Ascending aorta (tissue), 2 donors: ENCODE results near the gene CTNNA2. TPM values are rescaled to one million over a fixed set of nuclear protein-coding genes. Genes with fewer than 3 reads are reported as not detected.

Experiments
- DNase-seq, 2 donors: peaks; one replicate each; pipeline ENCODE4 v3.0.0-alpha.2; 2019; ENCODE audit warnings: low spot score in 2 of 2
- H3K27ac ChIP-seq, 2 donors: fragments of 200-600 bp; sonication (generic); one replicate each; pipeline ENCODE4 v1.5.1; 2016 to 2017; ENCODE audit warnings: mild to moderate bottlenecking in 1 of 2
- H3K27me3 ChIP-seq: fragments of 200-600 bp; sonication (generic); one replicate; pipeline ENCODE4 v1.5.1; 2017
- H3K36me3 ChIP-seq, 2 donors: fragments of 200-600 bp; sonication (generic); one replicate each; pipeline ENCODE4 v1.5.1; 2016
- H3K4me1 ChIP-seq, 2 donors: fragments of 200-600 bp; sonication (generic); one replicate each; pipeline ENCODE4 v1.5.1; 2016 to 2017; ENCODE audit warnings: mild to moderate bottlenecking in 1 of 2
- H3K4me3 ChIP-seq, 2 donors: fragments of 200-600 bp; sonication (generic); one replicate each; pipeline ENCODE4 v1.5.1; 2016 to 2017; ENCODE audit warnings: mild to moderate bottlenecking in 1 of 2
- H3K9me3 ChIP-seq, 2 donors: fragments of 200-600 bp; sonication (generic); one replicate each; pipeline ENCODE4 v1.5.1; 2016
- intact Hi-C: fragments of 100-400 bp; cut with DNase I; formaldehyde crosslinking; loops from one replicate; pipeline ENCODE4 v1.15.1; 2023
- total RNA-seq: library from RNA; depleted of rRNA; stranded (reverse); fragments of >200 nt; gene quantifications from one replicate; pipeline ENCODE4 v1.1.0, GENCODE V29; 2016
- TF ChIP-seq, protein P1 (sequence below), 3 experiments: fragments of 200-600 bp in 2 of 3; fragments of 450-650 bp in 1 of 3; sonication (generic) in 2 of 3; IDR thresholded peaks; one replicate each; pipeline ENCODE4 v1.5.1; 2016 to 2019; ENCODE audit warnings: antibody characterized with exemption in 3 of 3, mild to moderate bottlenecking in 1 of 3, moderate library complexity in 1 of 3

CTNNA2 gene
- total RNA-seq, 1 donor from 2014 or later, result not detected

DNA sequence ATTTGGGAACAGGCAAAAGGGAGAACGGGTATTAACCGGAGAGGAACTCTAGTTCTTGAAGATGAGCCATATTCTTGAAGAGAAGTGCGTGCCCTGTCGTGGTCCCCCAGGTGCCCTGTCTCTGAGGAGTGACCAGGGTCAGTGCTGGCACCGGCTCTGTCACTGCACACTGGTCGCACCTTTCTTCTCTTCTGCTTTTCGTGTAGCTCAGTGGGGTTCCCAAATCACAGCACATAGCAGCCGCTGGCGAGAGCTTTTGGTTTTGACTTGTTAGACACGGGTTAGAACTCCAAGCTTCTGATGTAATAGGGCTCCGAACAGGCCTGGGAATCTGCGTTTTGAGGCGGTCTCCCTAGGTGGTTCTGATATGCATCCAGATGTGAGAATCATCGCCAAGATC, 810.1 kb downstream of the CTNNA2 start:
- intact Hi-C loops, result no loop called here
- Histone ChIP-seq H3K4me3 (no peak overlapping the region), H3K36me3 (no peaks in the 10 kb centered on the region), H3K27me3 (no peaks in the 10 kb centered on the region), H3K9me3 (no peaks in the 10 kb centered on the region), H3K4me1 (no peaks in the 10 kb centered on the region), H3K27ac (no peak overlapping the region)
- no peak for DNase-seq
- TF ChIP-seq, protein P1, sequence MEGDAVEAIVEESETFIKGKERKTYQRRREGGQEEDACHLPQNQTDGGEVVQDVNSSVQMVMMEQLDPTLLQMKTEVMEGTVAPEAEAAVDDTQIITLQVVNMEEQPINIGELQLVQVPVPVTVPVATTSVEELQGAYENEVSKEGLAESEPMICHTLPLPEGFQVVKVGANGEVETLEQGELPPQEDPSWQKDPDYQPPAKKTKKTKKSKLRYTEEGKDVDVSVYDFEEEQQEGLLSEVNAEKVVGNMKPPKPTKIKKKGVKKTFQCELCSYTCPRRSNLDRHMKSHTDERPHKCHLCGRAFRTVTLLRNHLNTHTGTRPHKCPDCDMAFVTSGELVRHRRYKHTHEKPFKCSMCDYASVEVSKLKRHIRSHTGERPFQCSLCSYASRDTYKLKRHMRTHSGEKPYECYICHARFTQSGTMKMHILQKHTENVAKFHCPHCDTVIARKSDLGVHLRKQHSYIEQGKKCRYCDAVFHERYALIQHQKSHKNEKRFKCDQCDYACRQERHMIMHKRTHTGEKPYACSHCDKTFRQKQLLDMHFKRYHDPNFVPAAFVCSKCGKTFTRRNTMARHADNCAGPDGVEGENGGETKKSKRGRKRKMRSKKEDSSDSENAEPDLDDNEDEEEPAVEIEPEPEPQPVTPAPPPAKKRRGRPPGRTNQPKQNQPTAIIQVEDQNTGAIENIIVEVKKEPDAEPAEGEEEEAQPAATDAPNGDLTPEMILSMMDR (IDR thresholded peaks at IDR 0.05), result no peak

DNA sequence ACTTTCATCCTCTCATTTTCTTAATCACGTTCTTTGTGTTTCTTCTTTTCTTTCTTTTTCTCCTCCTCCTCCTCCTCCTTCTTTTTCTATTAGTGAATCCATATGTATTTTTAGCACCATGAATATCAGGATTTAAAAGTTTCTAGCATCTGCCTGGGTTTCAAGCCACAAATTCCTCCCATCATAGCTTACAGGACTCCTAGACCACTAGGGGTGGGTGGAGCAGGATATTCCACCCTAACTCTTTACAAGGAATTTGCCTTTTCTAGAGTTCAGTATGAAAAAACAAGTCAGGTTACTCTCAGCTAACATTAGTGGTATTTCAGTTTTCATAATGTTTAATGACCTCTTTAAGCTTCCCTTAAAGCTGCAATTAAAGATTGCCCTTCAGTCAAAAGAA, 810.8 kb downstream of the CTNNA2 start:
- no peak overlapping the region for H3K27ac ChIP-seq
- no peaks in the 10 kb centered on the region for H3K9me3 ChIP-seq
- no peaks in the 10 kb centered on the region for H3K4me1 ChIP-seq
- TF ChIP-seq, protein P1 (IDR thresholded peaks at IDR 0.05), result no peak
- H3K36me3 ChIP-seq, result no peaks in the 10 kb centered on the region
- DNase-seq, result no peak
- intact Hi-C loops, result no loop called here
- no peak overlapping the region for H3K4me3 ChIP-seq
- H3K27me3 ChIP-seq, result no peaks in the 10 kb centered on the region

DNA sequence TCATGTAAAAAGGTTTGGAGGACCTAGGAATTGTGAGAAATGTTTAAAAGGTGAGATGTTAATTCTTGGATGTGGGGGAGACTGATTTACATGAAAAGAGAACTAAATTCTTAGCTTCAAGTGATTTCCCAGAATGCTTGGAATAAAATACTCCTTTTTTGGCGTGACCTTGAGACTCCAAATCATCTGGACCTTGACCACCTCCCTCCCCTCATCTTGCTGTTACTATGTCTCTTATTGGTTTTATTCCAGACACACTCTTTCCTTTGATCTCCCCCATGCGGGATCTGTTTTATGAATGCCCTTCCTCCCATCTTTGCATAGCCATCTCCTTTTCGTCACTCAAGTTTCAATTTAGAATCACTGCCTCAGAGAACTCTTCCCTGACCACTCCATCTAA, 811.7 kb downstream of the CTNNA2 start:
- DNase-seq, result no peak
- H3K4me3 ChIP-seq, result no peak overlapping the region
- no peaks in the 10 kb centered on the region for H3K9me3 ChIP-seq
- H3K27me3 ChIP-seq, result no peaks in the 10 kb centered on the region
- H3K27ac ChIP-seq, result no peak overlapping the region
- TF ChIP-seq, protein P1 (IDR thresholded peaks at IDR 0.05), result no peak
- H3K4me1 ChIP-seq, result no peaks in the 10 kb centered on the region
- no peaks in the 10 kb centered on the region for H3K36me3 ChIP-seq
- intact Hi-C loops, result no loop called here

GRCh38 chr2:80326214-80326613, 813.4 kb downstream of the CTNNA2 start:
- no peaks in the 10 kb centered on the region for H3K27me3 ChIP-seq
- no peak for DNase-seq
- no peaks in the 10 kb centered on the region for H3K4me1 ChIP-seq
- no peaks in the 10 kb centered on the region for H3K36me3 ChIP-seq
- intact Hi-C loops, result no loop called here
- no peak overlapping the region for H3K27ac ChIP-seq
- H3K4me3 ChIP-seq, result no peak overlapping the region
- TF ChIP-seq, protein P1 (IDR thresholded peaks at IDR 0.05), result no peak
- no peaks in the 10 kb centered on the region for H3K9me3 ChIP-seq

DNA sequence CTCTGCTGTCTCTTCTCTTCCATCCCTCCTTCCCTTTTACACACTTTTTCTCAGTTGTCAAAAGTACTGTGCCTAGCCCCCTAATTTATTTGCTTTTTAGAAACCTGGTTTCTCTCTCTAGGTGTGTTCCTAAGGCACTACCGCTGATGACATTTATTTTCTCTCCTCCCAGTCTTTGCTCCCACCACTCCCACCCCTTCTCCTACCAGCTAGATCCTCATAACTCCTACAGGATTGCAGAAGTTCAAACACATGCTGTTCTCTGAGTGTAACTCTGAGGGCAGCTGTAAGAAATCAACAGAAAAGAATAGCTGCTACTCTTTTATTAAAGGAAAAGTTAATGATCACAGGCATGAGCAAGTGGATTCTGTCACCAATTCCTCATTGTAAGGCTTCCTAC, 814.0 kb downstream of the CTNNA2 start:
- no peaks in the 10 kb centered on the region for H3K9me3 ChIP-seq
- DNase-seq, result no peak
- H3K36me3 ChIP-seq, result no peaks in the 10 kb centered on the region
- H3K27me3 ChIP-seq, result no peaks in the 10 kb centered on the region
- H3K27ac ChIP-seq, result no peak overlapping the region
- intact Hi-C loops, result no loop called here
- no peak overlapping the region for H3K4me3 ChIP-seq
- TF ChIP-seq, protein P1 (IDR thresholded peaks at IDR 0.05), result no peak
- H3K4me1 ChIP-seq, result no peaks in the 10 kb centered on the region

GRCh38 chr2:80328159-80328571, 815.3 kb downstream of the CTNNA2 start:
- TF ChIP-seq, protein P1 (IDR thresholded peaks at IDR 0.05), result no peak
- intact Hi-C loops, result no loop called here
- DNase-seq, result no peak
- Histone ChIP-seq H3K4me1 (no peaks in the 10 kb centered on the region), H3K27ac (no peak overlapping the region), H3K27me3 (no peaks in the 10 kb centered on the region), H3K9me3 (no peaks in the 10 kb centered on the region), H3K4me3 (no peak overlapping the region), H3K36me3 (no peaks in the 10 kb centered on the region)
